Chondrocyte (in vitro differentiated cells): Measurements from ENCODE around the gene INMT. TPM values are rescaled to one million over a fixed set of nuclear protein-coding genes. Genes with fewer than 3 reads are reported as not detected.

ENCODE experiments used
- DNase-seq: peaks from one replicate; pipeline ENCODE4 v3.0.0; 2021; ENCODE audit warnings: mixed read lengths, low spot score
- H3K27ac Mint-ChIP-seq: one replicate; pipeline ENCODE4 v1.8.0; 2021; ENCODE audit warnings: mild to moderate bottlenecking, moderate library complexity, mixed read lengths; ENCODE audit not compliant: unreplicated experiment
- H3K27me3 Mint-ChIP-seq: 2 replicates; pipeline ENCODE4 v1.8.0; 2021; ENCODE audit warnings: low read depth, mixed read lengths
- H3K36me3 Mint-ChIP-seq: 2 replicates; pipeline ENCODE4 v1.8.0; 2021; ENCODE audit warnings: low read depth, mixed read lengths
- H3K4me1 Mint-ChIP-seq: 2 replicates; pipeline ENCODE4 v1.8.0; 2021; ENCODE audit warnings: low read depth, mild to moderate bottlenecking, mixed read lengths
- H3K4me3 Mint-ChIP-seq: one replicate; pipeline ENCODE4 v1.8.0; 2021; ENCODE audit warnings: mild to moderate bottlenecking, moderate library complexity, mixed read lengths; ENCODE audit not compliant: unreplicated experiment
- H3K9me3 Mint-ChIP-seq: 2 replicates; pipeline ENCODE4 v1.8.0; 2021; ENCODE audit warnings: low read depth, mixed read lengths
- CTCF ChIP-seq: fragments of 200-600 bp; sonication (generic); IDR thresholded peaks from 2 replicates; pipeline ENCODE4 v1.5.0; 2021; ENCODE audit warnings: antibody characterized with exemption, mild to moderate bottlenecking, moderate library complexity
- total RNA-seq: library from RNA; stranded (reverse); gene quantifications from 3 replicates; pipeline ENCODE4 v1.2.1, GENCODE V29; 2021

Gene INMT
- total RNA-seq, 1 donor from 2014 or later, result 73.2 TPM

- DNase-seq, result no peak
- no peak for TF ChIP-seq CTCF
- peak overlapping the region; percentile 80 for H3K27ac Mint-ChIP-seq
- no peak overlapping the region for H3K4me3 Mint-ChIP-seq
- no peaks in the 10 kb centered on the region for H3K27me3 Mint-ChIP-seq
- peaks cover 2% of the 10 kb centered on the region for H3K9me3 Mint-ChIP-seq
- peaks cover 75% of the 10 kb centered on the region for H3K4me1 Mint-ChIP-seq
- no peaks in the 10 kb centered on the region for H3K36me3 Mint-ChIP-seq
Observed at GRCh38 chr7:30765408-30765807, 13.5 kb downstream of the INMT start.

- no peak for TF ChIP-seq CTCF
- H3K4me3 Mint-ChIP-seq, result peak overlapping the region; percentile 75
Observed at GRCh38 chr7:30770845-30771173, 18.9 kb downstream of the INMT start.

GRCh38 chr7:30771174-30771879 lies 19.4 kb downstream of the INMT start, which contains the start of gene MINDY4:
TSS of gene MINDY4 (plus strand) at chr7:30771417. CDS start at chr7:30771494, 77 bp downstream.
- Mint-ChIP-seq H3K4me3 (peak within 1 kb of the TSS; percentile 75), H3K27ac (peak within 1 kb of the TSS; percentile 77), H3K9me3 (no peaks in the 10 kb centered on the region), H3K36me3 (no peaks in the 10 kb centered on the region), H3K4me1 (peaks cover 34% of the 10 kb centered on the region), H3K27me3 (no peaks in the 10 kb centered on the region)
- TF ChIP-seq CTCF, result peak; percentile 41
- no peak for DNase-seq

More at GRCh38 chr7:30770845-30771173, 18.9 kb downstream of the INMT start:
- DNase-seq, result no peak
- H3K27me3 Mint-ChIP-seq, result no peaks in the 10 kb centered on the region
- H3K4me1 Mint-ChIP-seq, result peaks cover 38% of the 10 kb centered on the region
- no peak overlapping the region for H3K27ac Mint-ChIP-seq
- no peaks in the 10 kb centered on the region for H3K9me3 Mint-ChIP-seq
- H3K36me3 Mint-ChIP-seq, result no peaks in the 10 kb centered on the region

GRCh38 chr7:30771880-30772425 lies 20.0 kb downstream of the INMT start:
- no peak for DNase-seq
- H3K27me3 Mint-ChIP-seq, result no peaks in the 10 kb centered on the region

GRCh38 chr7:30772984-30773383 lies 21.0 kb downstream of the INMT start:
- Mint-ChIP-seq H3K27ac (no peak overlapping the region), H3K9me3 (no peaks in the 10 kb centered on the region), H3K4me3 (no peak overlapping the region), H3K27me3 (no peaks in the 10 kb centered on the region), H3K36me3 (no peaks in the 10 kb centered on the region), H3K4me1 (peaks cover 24% of the 10 kb centered on the region)
- DNase-seq, result no peak
- TF ChIP-seq CTCF, result no peak

More at GRCh38 chr7:30771880-30772425, 20.0 kb downstream of the INMT start:
- H3K4me3 Mint-ChIP-seq, result peak overlapping the region; percentile 75
- peaks cover 29% of the 10 kb centered on the region for H3K4me1 Mint-ChIP-seq
- TF ChIP-seq CTCF, result no peak
- H3K27ac Mint-ChIP-seq, result peak overlapping the region; percentile 64
- no peaks in the 10 kb centered on the region for H3K36me3 Mint-ChIP-seq
- no peaks in the 10 kb centered on the region for H3K9me3 Mint-ChIP-seq
